Smooth muscle cell (in vitro differentiated cells): ENCODE results near the gene LAMC3. TPM values are rescaled to one million over a fixed set of nuclear protein-coding genes. Genes with fewer than 3 reads are reported as not detected.

ENCODE experiments used
- DNase-seq: peaks from one replicate; lab custom pipeline; 2025; ENCODE audit not compliant: unreplicated experiment; lab: John Stamatoyannopoulos, UW
- H2AFZ ChIP-seq: fragments of 200-600 bp; sonication (generic); 2 replicates; pipeline ENCODE4 v1.6.0; 2016; ENCODE audit warnings: antibody characterized with exemption, low read depth, mild to moderate bottlenecking
- H3F3A ChIP-seq: fragments of 200-600 bp; sonication (generic); 2 replicates; pipeline ENCODE4 v1.6.0; 2017; ENCODE audit warnings: antibody characterized with exemption, low read depth
- H3K27ac ChIP-seq: fragments of 200-600 bp; sonication (generic); 2 replicates; pipeline ENCODE4 v1.5.1; 2016; ENCODE audit warnings: low read depth, mild to moderate bottlenecking
- H3K27me3 ChIP-seq: fragments of 200-600 bp; sonication (generic); 2 replicates; pipeline ENCODE4 v1.6.1; 2016; ENCODE audit warnings: low read depth, mild to moderate bottlenecking
- H3K36me3 ChIP-seq: fragments of 200-600 bp; sonication (generic); 2 replicates; pipeline ENCODE4 v1.5.1; 2016; ENCODE audit warnings: low read depth
- H3K4me1 ChIP-seq: fragments of 200-600 bp; sonication (generic); 2 replicates; pipeline ENCODE4 v1.5.1; 2016; ENCODE audit warnings: low read depth
- H3K4me2 ChIP-seq: fragments of 200-600 bp; sonication (generic); 2 replicates; pipeline ENCODE4 v1.6.0; 2016; ENCODE audit warnings: mild to moderate bottlenecking
- H3K4me3 ChIP-seq: fragments of 200-600 bp; sonication (generic); 2 replicates; pipeline ENCODE4 v1.5.1; 2016; ENCODE audit warnings: mild to moderate bottlenecking
- H3K79me2 ChIP-seq: fragments of 200-600 bp; sonication (generic); 2 replicates; pipeline ENCODE4 v1.6.0; 2016; ENCODE audit warnings: low read depth, mild to moderate bottlenecking
- H3K9ac ChIP-seq: fragments of 200-600 bp; sonication (generic); 2 replicates; pipeline ENCODE4 v1.6.0; 2016; ENCODE audit warnings: low read depth
- H3K9me3 ChIP-seq: fragments of 200-600 bp; sonication (generic); replicated peaks from 2 replicates; pipeline ENCODE4 v1.5.1; 2016; ENCODE audit warnings: low read depth
- H4K20me1 ChIP-seq: fragments of 200-600 bp; sonication (generic); 2 replicates; pipeline ENCODE4 v1.6.0; 2016; ENCODE audit warnings: low read depth
- CTCF ChIP-seq: fragments of 200-600 bp; sonication (generic); IDR thresholded peaks from 2 replicates; pipeline ENCODE4 v1.5.1; 2017; ENCODE audit warnings: borderline replicate concordance, mild to moderate bottlenecking, antibody characterized with exemption; ENCODE audit not compliant: insufficient read depth, poor library complexity, severe bottlenecking
- WGBS: methylation state at CpG from one replicate; pipeline ENCODE4 v1.1.7; 2016; ENCODE audit warnings: low lambda C conversion rate; 5-methylcytosine and 5-hydroxymethylcytosine counted together
- polyA plus RNA-seq: library from polyadenylated mRNA; unstranded; fragments of >200 nt; fragmentation: Nextera tagmentation; extraction: Ambion mirVana; gene quantifications from 2 replicates; pipeline ENCODE4 v1.2.1, GENCODE V29; 2016
- total RNA-seq: library from RNA; depleted of rRNA; stranded (reverse); fragments of >200 nt; gene quantifications from 2 replicates; pipeline ENCODE4 v1.2.3, GENCODE V29; 2014

Gene LAMC3
- total and polyA plus RNA-seq, 2 experiments from 2014 or later, result 21.3 to 72.0 TPM

GRCh38 chr9:131031005-131031641 is 22.1 kb downstream of the LAMC3 start:
- no peaks in the 10 kb centered on the region for H3K27me3 ChIP-seq
- no peak overlapping the region for H3K9ac ChIP-seq
- 94% methylated on average over 17 of the region's 17 CpGs for WGBS
- no peak overlapping the region for H3K27ac ChIP-seq
- H3F3A ChIP-seq, result no peaks in the 10 kb centered on the region
- H2AFZ ChIP-seq, result no peak overlapping the region
- H3K9me3 ChIP-seq, result no peaks in the 10 kb centered on the region
- no peak for DNase-seq
- no peaks in the 10 kb centered on the region for H4K20me1 ChIP-seq
- H3K4me3 ChIP-seq, result no peak overlapping the region
- no peaks in the 10 kb centered on the region for H3K36me3 ChIP-seq
- H3K4me2 ChIP-seq, result no peak overlapping the region
- no peaks in the 10 kb centered on the region for H3K79me2 ChIP-seq
- no peaks in the 10 kb centered on the region for H3K4me1 ChIP-seq
- no peak for TF ChIP-seq CTCF

DNA sequence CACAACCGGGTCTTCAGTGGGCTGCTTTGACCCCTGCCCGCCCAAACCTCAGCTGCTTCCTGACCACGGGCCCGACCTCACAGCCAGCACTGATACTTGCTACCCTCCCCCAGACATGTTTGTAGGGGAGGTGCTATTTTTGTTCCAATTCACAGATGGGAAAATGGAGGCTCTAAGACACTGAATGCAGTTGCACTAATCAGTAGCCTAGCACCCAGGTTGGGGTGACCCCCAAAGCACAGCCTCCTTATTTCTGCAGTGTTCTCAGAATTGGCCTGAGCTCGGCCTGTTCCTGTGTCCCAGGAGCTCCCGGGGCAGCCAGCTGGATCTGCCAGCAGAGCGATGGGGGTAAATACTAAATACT is 22.6 kb downstream of the LAMC3 start:
- Histone ChIP-seq H3K9ac (no peak overlapping the region), H3K4me2 (no peak overlapping the region), H4K20me1 (no peaks in the 10 kb centered on the region), H3K4me3 (no peak overlapping the region), H3K27ac (no peak overlapping the region), H3K79me2 (no peaks in the 10 kb centered on the region), H3K36me3 (no peaks in the 10 kb centered on the region), H3K9me3 (no peaks in the 10 kb centered on the region), H3K27me3 (no peaks in the 10 kb centered on the region), H3K4me1 (no peaks in the 10 kb centered on the region), H3F3A (no peaks in the 10 kb centered on the region), H2AFZ (no peak overlapping the region)
- no peak for TF ChIP-seq CTCF
- WGBS, result 98% methylated on average over 7 of the region's 7 CpGs
- no peak for DNase-seq

- H3K9me3 ChIP-seq, result no peaks in the 10 kb centered on the region
- peaks cover 3% of the 10 kb centered on the region for H3K4me1 ChIP-seq
- no peak for DNase-seq
- H3K27me3 ChIP-seq, result no peaks in the 10 kb centered on the region
- H3K27ac ChIP-seq, result no peak overlapping the region
- no peaks in the 10 kb centered on the region for H3K79me2 ChIP-seq
- no peak overlapping the region for H2AFZ ChIP-seq
- no peak overlapping the region for H3K4me2 ChIP-seq
- H3F3A ChIP-seq, result peaks cover 3% of the 10 kb centered on the region
- WGBS, result 100% methylated on average over 3 of the region's 12 CpGs
- TF ChIP-seq CTCF, result no peak
- H3K36me3 ChIP-seq, result no peaks in the 10 kb centered on the region
- no peak overlapping the region for H3K9ac ChIP-seq
- H3K4me3 ChIP-seq, result no peak overlapping the region
- H4K20me1 ChIP-seq, result no peaks in the 10 kb centered on the region
Observed at GRCh38 chr9:131032384-131032783, 23.4 kb downstream of the LAMC3 start.
